Bronchus fibroblast of lung (primary cell): Measurements from ENCODE around the gene TAS2R50. TPM values are rescaled to one million over a fixed set of nuclear protein-coding genes. Genes with fewer than 3 reads are reported as not detected.

Source experiments
- total RNA-seq: library from RNA; depleted of rRNA; stranded (reverse); fragments of >200 nt; gene quantifications from 2 replicates; pipeline ENCODE4 v1.2.3, GENCODE V29; 2015

The TAS2R50 gene
- total RNA-seq = not detected in 2 replicates

DNA sequence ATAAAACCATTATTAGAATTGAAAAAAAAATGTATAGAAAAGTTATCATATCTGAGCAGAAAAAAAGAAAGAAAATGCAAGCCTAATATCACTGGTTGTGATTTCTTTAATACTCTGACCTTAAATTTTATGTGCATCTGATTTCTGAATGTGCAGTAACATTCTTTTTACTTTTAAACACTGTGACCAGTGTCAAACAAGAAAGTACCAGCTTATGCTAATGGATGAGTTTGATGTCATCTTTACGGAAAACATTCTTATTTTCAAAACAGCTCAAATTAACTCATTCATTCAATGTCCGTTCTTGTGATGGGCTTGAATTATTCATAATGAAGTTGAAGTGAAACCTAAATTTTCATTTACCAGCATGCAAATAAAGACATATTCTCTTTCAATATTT is at the start of gene TAS2R50:
TSS of gene TAS2R50 (minus strand) at position 101 of the 400 bp plus-strand sequence. CDS start at position 49, 52 bp downstream.

GRCh38 chr12:11031307-11031706 is 44.6 kb upstream of the TAS2R50 start, which contains the start of gene TAS2R31:
TAS2R31 (minus strand) TSS chr12:11031407; CDS start chr12:11031335, 72 bp downstream.

GRCh38 chr12:11022520-11022919 is 35.8 kb upstream of the TAS2R50 start, which contains the start of gene TAS2R19:
TAS2R19 (minus strand) TSS chr12:11022620; CDS start chr12:11022571, 49 bp downstream.

GRCh38 chr12:10998204-10998603 is 11.5 kb upstream of the TAS2R50 start, which contains the start of gene TAS2R20:
TAS2R20 (minus strand) TSS chr12:10998304; CDS start chr12:10997875, 429 bp downstream.

GRCh38 chr12:10939163-10939562 is 47.5 kb downstream of the TAS2R50 start, which contains the start of gene TAS2R14:
TAS2R14 (minus strand) TSS chr12:10939263; CDS start chr12:10939207, 56 bp downstream.

Other genes with a start within 250 kb of the TAS2R50 start
- gene TAS2R7, start 184.3 kb downstream of the TAS2R50 start, total RNA-seq = not detected in 2 replicates
- gene TAS2R8, start 179.6 kb downstream of the TAS2R50 start, total RNA-seq = not detected in 2 replicates
- not detected in 2 replicates for gene TAS2R9, start 176.7 kb downstream of the TAS2R50 start, total RNA-seq
- gene TAS2R10, start 160.6 kb downstream of the TAS2R50 start, total RNA-seq = 0.67 TPM in 1 of 2 replicates, not detected in the other
- gene PRR4, start 137.4 kb downstream of the TAS2R50 start, total RNA-seq = 0.34 and 1.3 TPM in 2 replicates
- 8.8 and 9.2 TPM in 2 replicates for gene PRH1, start 102.7 kb downstream of the TAS2R50 start, total RNA-seq
- gene TAS2R13, start 77.3 kb downstream of the TAS2R50 start, total RNA-seq = 0.15 and 0.17 TPM in 2 replicates
- gene PRH2, start 57.7 kb downstream of the TAS2R50 start, total RNA-seq = 0.30 TPM in 1 of 2 replicates, not detected in the other
- 0.15 and 1.0 TPM in 2 replicates for gene TAS2R14, start 47.6 kb downstream of the TAS2R50 start, total RNA-seq
- gene TAS2R20, start 11.4 kb upstream of the TAS2R50 start, total RNA-seq = under 0.01 TPM in 1 of 2 replicates, not detected in the other
- gene TAS2R19, start 35.7 kb upstream of the TAS2R50 start, total RNA-seq = 0.30 TPM in 1 of 2 replicates, not detected in the other
- 0.15 and 0.17 TPM in 2 replicates for gene TAS2R31, start 44.5 kb upstream of the TAS2R50 start, total RNA-seq
- gene TAS2R46, start 75.4 kb upstream of the TAS2R50 start, total RNA-seq = not detected in 2 replicates
- 0.15 TPM in 1 of 2 replicates, not detected in the other for gene TAS2R43, start 105.4 kb upstream of the TAS2R50 start, total RNA-seq
- gene TAS2R30, start 147.7 kb upstream of the TAS2R50 start, total RNA-seq = under 0.01 TPM in 1 of 2 replicates, not detected in the other
- gene SMIM10L1, start 184.3 kb upstream of the TAS2R50 start, total RNA-seq = 5.5 and 5.7 TPM in 2 replicates
- gene TAS2R42, start 200.0 kb upstream of the TAS2R50 start, total RNA-seq = not detected in 2 replicates